PC-3 (cell line): ENCODE data around the gene TNIP3. TPM values are rescaled to one million over a fixed set of nuclear protein-coding genes. Genes with fewer than 3 reads are reported as not detected.

Source experiments
- ATAC-seq: fragments of 200-7000 bp; cut with Tn5 transposase; 2 replicates; pipeline ENCODE4 v1.9.1; 2020; ENCODE audit warnings: mild to moderate bottlenecking, moderate library complexity
- BruUV-seq: library from RNA; stranded (reverse); fragments of 400-500 nt; replicated peaks from 2 replicates; lab custom pipeline; 2021; lab: Mats Ljungman, UMichigan
- CTCF ChIA-PET: fragments of 300-600 bp; sonication (Branson Sonifier 250); formaldehyde crosslinking; loops from one replicate; lab custom pipeline; 2022; ENCODE audit warnings: antibody characterized with exemption; lab: Charles Lee
- POLR2A ChIA-PET: fragments of 300-600 bp; sonication (Branson Sonifier 250); formaldehyde crosslinking; loops from one replicate; lab custom pipeline; 2022; ENCODE audit warnings: antibody characterized with exemption; ENCODE audit not compliant: unreplicated experiment; lab: Charles Lee
- DNase-seq: peaks from one replicate; pipeline ENCODE4 v3.0.0-alpha.2; 2015
- H2AFZ ChIP-seq: fragments of 300-600 bp; sonication (generic); 2 replicates; pipeline ENCODE4 v1.6.0; 2016; ENCODE audit warnings: antibody characterized with exemption, low read length
- H3F3A ChIP-seq: fragments of 300-600 bp; sonication (generic); one replicate; pipeline ENCODE4 v1.6.0; 2017; ENCODE audit warnings: antibody characterized with exemption, low read length, control low read depth, mild to moderate bottlenecking; ENCODE audit not compliant: unreplicated experiment
- H3K27ac ChIP-seq: fragments of 300-600 bp; sonication (generic); 2 replicates; pipeline ENCODE4 v1.5.1; 2016; ENCODE audit warnings: mild to moderate bottlenecking, low read length
- H3K27me3 ChIP-seq: fragments of 300-600 bp; sonication (generic); 2 replicates; pipeline ENCODE4 v1.6.1; 2016; ENCODE audit warnings: low read length, mixed read lengths
- H3K36me3 ChIP-seq: fragments of 300-600 bp; sonication (generic); 2 replicates; pipeline ENCODE4 v1.6.1; 2016; ENCODE audit warnings: low read depth, mixed run types, low read length, mixed read lengths
- H3K4me1 ChIP-seq: fragments of 300-600 bp; sonication (generic); 2 replicates; pipeline ENCODE4 v1.5.1; 2016; ENCODE audit warnings: low read length; ENCODE audit not compliant: insufficient read depth
- H3K4me2 ChIP-seq: fragments of 300-600 bp; sonication (generic); 2 replicates; pipeline ENCODE4 v1.6.0; 2016; ENCODE audit warnings: low read length
- H3K4me3 ChIP-seq: fragments of 300-600 bp; sonication (generic); 2 replicates; pipeline ENCODE4 v1.5.1; 2016; ENCODE audit warnings: mild to moderate bottlenecking, low read length, mixed read lengths
- H3K79me2 ChIP-seq: fragments of 300-600 bp; sonication (generic); 2 replicates; pipeline ENCODE4 v1.6.1; 2017; ENCODE audit warnings: low read length, mixed read lengths
- H3K9ac ChIP-seq: fragments of 300-600 bp; sonication (generic); 2 replicates; pipeline ENCODE4 v1.6.0; 2016; ENCODE audit warnings: mild to moderate bottlenecking, low read length
- H3K9me2 ChIP-seq: fragments of 300-600 bp; sonication (generic); replicated peaks from 2 replicates; pipeline ENCODE4 v1.6.1; 2016; ENCODE audit warnings: mixed run types, low read length, mixed read lengths
- H3K9me3 ChIP-seq: fragments of 300-600 bp; sonication (generic); 2 replicates; pipeline ENCODE4 v1.6.1; 2016; ENCODE audit warnings: low read length, mixed read lengths
- H4K20me1 ChIP-seq: fragments of 300-600 bp; sonication (generic); 2 replicates; pipeline ENCODE4 v1.6.1; 2016; ENCODE audit warnings: low read length, mixed read lengths
- CTCF ChIP-seq: fragments of 300-600 bp; sonication (generic); conservative IDR thresholded peaks from 2 replicates; pipeline ENCODE4 v1.5.1; 2017; ENCODE audit warnings: antibody characterized with exemption, low read depth, mild to moderate bottlenecking, low read length
- EZH2 ChIP-seq: fragments of 300-600 bp; sonication (generic); IDR thresholded peaks from one replicate; pipeline ENCODE4 v1.6.1; 2017; ENCODE audit warnings: antibody characterized with exemption, mild to moderate bottlenecking, low read length; ENCODE audit not compliant: unreplicated experiment
- EZH2phosphoT487 ChIP-seq: fragments of 300-600 bp; sonication (generic); IDR thresholded peaks from 2 replicates; pipeline ENCODE4 v1.6.1; 2018; ENCODE audit warnings: mild to moderate bottlenecking, antibody characterized with exemption, low read length, borderline replicate concordance
- intact Hi-C: fragments of 100-400 bp; cut with micrococcal nuclease; formaldehyde crosslinking; loops from 2 replicates; pipeline ENCODE4 v1.9.0; 2023
- total RNA-seq: library from RNA; depleted of rRNA; stranded (reverse); fragments of >200 nt; gene quantifications from 2 replicates; pipeline ENCODE4 v1.2.3, GENCODE V29; 2014

TNIP3 gene
- total RNA-seq, 1 experiment from 2014 or later, result not detected

- no TSS peak for BruUV-seq
- POLR2A ChIA-PET, result no interaction called here
- intact Hi-C loops, result loop anchor here (1.0 to 10.0 kb wide), 4 partner anchors 377 to 1026 kb away; no protein-coding TSS in a partner anchor
Measured at GRCh38 chr4:121096629-121097028, 67.5 kb downstream of the TNIP3 start.

GRCh38 chr4:121096191-121096590 is 67.9 kb downstream of the TNIP3 start:
- CTCF ChIA-PET, result no interaction called here
- Histone ChIP-seq H3K79me2 (no peaks in the 10 kb centered on the region), H3K9me2 (no peaks in the 10 kb centered on the region), H3F3A (no peaks in the 10 kb centered on the region), H4K20me1 (no peaks in the 10 kb centered on the region), H3K9me3 (no peaks in the 10 kb centered on the region), H3K9ac (no peak overlapping the region), H3K4me1 (no peaks in the 10 kb centered on the region), H3K4me3 (no peak overlapping the region), H3K27ac (peak overlapping the region; percentile 20; the same call in 1 of the 2 replicates), H3K36me3 (no peaks in the 10 kb centered on the region), H3K27me3 (no peaks in the 10 kb centered on the region), H2AFZ (no peak overlapping the region), H3K4me2 (no peak overlapping the region)
- TF ChIP-seq EZH2, result no peak
- TF ChIP-seq CTCF, result no peak
- no peak for TF ChIP-seq EZH2phosphoT487
- intact Hi-C loops, result loop anchor here (1.0 to 10.0 kb wide), 4 partner anchors 377 to 1025 kb away; no protein-coding TSS in a partner anchor
- BruUV-seq, result no TSS peak
- ATAC-seq (no peak), DNase-seq (peak; percentile 1)
- POLR2A ChIA-PET, result interaction anchor here (0.6 kb wide), 1 partner anchor 482 kb away, joined by 3 read pairs; no protein-coding TSS in a partner anchor

More at GRCh38 chr4:121096629-121097028, 67.5 kb downstream of the TNIP3 start:
- no peaks in the 10 kb centered on the region for H3K9me2 ChIP-seq
- CTCF ChIA-PET, result no interaction called here
- peak overlapping the region; percentile 20; the same call in 1 of the 2 replicates for H3K27ac ChIP-seq
- no peaks in the 10 kb centered on the region for H3K79me2 ChIP-seq
- H3K36me3 ChIP-seq, result no peaks in the 10 kb centered on the region
- ATAC-seq, result no peak
- H2AFZ ChIP-seq, result no peak overlapping the region
- no peak overlapping the region for H3K9ac ChIP-seq
- no peaks in the 10 kb centered on the region for H3K9me3 ChIP-seq
- no peak for TF ChIP-seq EZH2phosphoT487
- peak; percentile 61 for TF ChIP-seq CTCF
- no peaks in the 10 kb centered on the region for H3K4me1 ChIP-seq
- no peaks in the 10 kb centered on the region for H3K27me3 ChIP-seq
- H3K4me2 ChIP-seq, result no peak overlapping the region
- no peaks in the 10 kb centered on the region for H4K20me1 ChIP-seq
- no peak overlapping the region for H3K4me3 ChIP-seq
- H3F3A ChIP-seq, result no peaks in the 10 kb centered on the region
- DNase-seq, result peak; percentile 50

- intact Hi-C loops, result loop anchor here (10.0 kb wide), 1 partner anchor 810 kb away; no protein-coding TSS in a partner anchor
- no TSS peak for BruUV-seq
- POLR2A ChIA-PET, result no interaction called here
Measured at GRCh38 chr4:121094297-121094966, 69.7 kb downstream of the TNIP3 start.

More at GRCh38 chr4:121094297-121094966, 69.7 kb downstream of the TNIP3 start:
- H3K9ac ChIP-seq, result no peak overlapping the region
- H3F3A ChIP-seq, result no peaks in the 10 kb centered on the region
- H3K4me1 ChIP-seq, result no peaks in the 10 kb centered on the region
- CTCF ChIA-PET, result no interaction called here
- H3K27ac ChIP-seq, result no peak overlapping the region
- ATAC-seq, result no peak
- H2AFZ ChIP-seq, result no peak overlapping the region
- no peaks in the 10 kb centered on the region for H3K36me3 ChIP-seq
- H3K9me3 ChIP-seq, result no peaks in the 10 kb centered on the region
- H3K9me2 ChIP-seq, result no peaks in the 10 kb centered on the region
- no peak for DNase-seq
- no peak overlapping the region for H3K4me3 ChIP-seq
- H3K79me2 ChIP-seq, result no peaks in the 10 kb centered on the region
- TF ChIP-seq CTCF (no peak), EZH2phosphoT487 (no peak), EZH2 (no peak)
- H4K20me1 ChIP-seq, result no peaks in the 10 kb centered on the region
- H3K27me3 ChIP-seq, result no peaks in the 10 kb centered on the region
- H3K4me2 ChIP-seq, result no peak overlapping the region
